ENCODE data around the gene SLC13A4. TPM values are rescaled to one million over a fixed set of nuclear protein-coding genes. Genes with fewer than 3 reads are reported as not detected.
"Not testable (repeated sequence)": the region's sequence is repeated elsewhere in the genome, so short reads cannot be mapped to it uniquely, and the experiment has no call there.

Gene SLC13A4
- total RNA-seq, 2 experiments from 2014 or later = not detected

GRCh38 chr7:135681762-135682161 lies 46.2 kb downstream of the SLC13A4 start:
- no peak overlapping the region for H3K27ac Mint-ChIP-seq
- no peak overlapping the region for H3K4me3 Mint-ChIP-seq
- no peak for ATAC-seq
- no peaks in the 10 kb centered on the region for H3K9me3 Mint-ChIP-seq (ENCODE audit: insufficient read depth)
- POLR2A ChIA-PET = interaction anchor here (1.5 kb wide), 1 partner anchor 19 kb away, joined by 5 read pairs; the partner anchor contains the start of gene STMP1
- H3K36me3 Mint-ChIP-seq (ENCODE audit: low read depth) = peaks cover under 1% of the 10 kb centered on the region
- no peak for DNase-seq
- H3K27me3 Mint-ChIP-seq (ENCODE audit: low read depth) = no peaks in the 10 kb centered on the region
- CTCF ChIA-PET = interaction anchor here (2.1 kb wide), 1 partner anchor 9 kb away, joined by 8 read pairs; no protein-coding TSS in a partner anchor
- peaks cover 16% of the 10 kb centered on the region for H3K4me1 Mint-ChIP-seq (ENCODE audit: low read depth)

GRCh38 chr7:135678612-135679575 lies 49.1 kb downstream of the SLC13A4 start:
- H3K36me3 Mint-ChIP-seq (ENCODE audit: low read depth) = peaks cover 8% of the 10 kb centered on the region
- H3K4me3 Mint-ChIP-seq = no peak overlapping the region

GRCh38 chr7:135673360-135673706 lies 54.7 kb downstream of the SLC13A4 start:
- ChIA-PET CTCF (interaction anchor here (0.7 to 7.6 kb wide), 16 partner anchors 8 to 335 kb away, joined by 3 to 79 read pairs (median 4); partner anchors contain the start of gene STMP1), POLR2A (interaction anchor here (1.0 kb wide), 1 partner anchor 11 kb away, joined by 4 read pairs; the partner anchor contains the start of gene STMP1)
- H3K36me3 Mint-ChIP-seq (ENCODE audit: low read depth) = peaks cover 15% of the 10 kb centered on the region
- H3K27me3 Mint-ChIP-seq (ENCODE audit: low read depth) = no peaks in the 10 kb centered on the region
- no peak overlapping the region for H3K4me3 Mint-ChIP-seq
- H3K27ac Mint-ChIP-seq = no peak overlapping the region
- ATAC-seq = no peak
- H3K9me3 Mint-ChIP-seq (ENCODE audit: insufficient read depth) = no peaks in the 10 kb centered on the region
- DNase-seq = no peak
- H3K4me1 Mint-ChIP-seq (ENCODE audit: low read depth) = no peaks in the 10 kb centered on the region

More at GRCh38 chr7:135678612-135679575, 49.1 kb downstream of the SLC13A4 start:
- Mint-ChIP-seq H3K27ac (no peak overlapping the region), H3K9me3 (ENCODE audit: insufficient read depth) (no peaks in the 10 kb centered on the region), H3K27me3 (ENCODE audit: low read depth) (no peaks in the 10 kb centered on the region), H3K4me1 (ENCODE audit: low read depth) (peaks cover 16% of the 10 kb centered on the region)
- ChIA-PET POLR2A (no interaction called here), CTCF (interaction anchor here (1.1 to 1.2 kb wide), 2 partner anchors 8 to 16 kb away, joined by 3 to 4 read pairs; partner anchors contain the start of gene STMP1)
- DNase-seq = no peak
- ATAC-seq = no peak

GRCh38 chr7:135672560-135673359 lies 55.2 kb downstream of the SLC13A4 start:
- Mint-ChIP-seq H3K9me3 (ENCODE audit: insufficient read depth) (no peaks in the 10 kb centered on the region), H3K4me1 (ENCODE audit: low read depth) (no peaks in the 10 kb centered on the region), H3K27me3 (ENCODE audit: low read depth) (no peaks in the 10 kb centered on the region), H3K36me3 (ENCODE audit: low read depth) (peaks cover 17% of the 10 kb centered on the region), H3K27ac (no peak overlapping the region), H3K4me3 (no peak overlapping the region)
- ChIA-PET CTCF (interaction anchor here (0.7 to 7.6 kb wide), 17 partner anchors 9 to 336 kb away, joined by 3 to 79 read pairs (median 4); partner anchors contain the start of gene STMP1), POLR2A (interaction anchor here (1.0 kb wide), 1 partner anchor 10 kb away, joined by 4 read pairs; the partner anchor contains the start of gene STMP1)
- ATAC-seq = peak; percentile 58
- peak; percentile 30 for DNase-seq

GRCh38 chr7:135670179-135670578 lies 57.8 kb downstream of the SLC13A4 start:
- H3K4me3 Mint-ChIP-seq = no peak overlapping the region
- H3K27me3 Mint-ChIP-seq (ENCODE audit: low read depth) = no peaks in the 10 kb centered on the region
- no peaks in the 10 kb centered on the region for H3K9me3 Mint-ChIP-seq (ENCODE audit: insufficient read depth)
- H3K36me3 Mint-ChIP-seq (ENCODE audit: low read depth) = peaks cover 19% of the 10 kb centered on the region
- ChIA-PET CTCF (interaction anchor here (1.1 to 7.6 kb wide), 3 partner anchors 7 to 339 kb away, joined by 3 to 79 read pairs (median 4); partner anchors contain the start of gene STMP1), POLR2A (no interaction called here)
- peaks cover 4% of the 10 kb centered on the region for H3K4me1 Mint-ChIP-seq (ENCODE audit: low read depth)
- ATAC-seq (no peak), DNase-seq (no peak)
- no peak overlapping the region for H3K27ac Mint-ChIP-seq

- H3K9me3 Mint-ChIP-seq (ENCODE audit: insufficient read depth) = no peaks in the 10 kb centered on the region
- H3K4me1 Mint-ChIP-seq (ENCODE audit: low read depth) = peaks cover 4% of the 10 kb centered on the region
- POLR2A ChIA-PET = no interaction called here
- no peak overlapping the region for H3K27ac Mint-ChIP-seq
- peaks cover 19% of the 10 kb centered on the region for H3K36me3 Mint-ChIP-seq (ENCODE audit: low read depth)
- no peak for ATAC-seq
- no peak for DNase-seq
- CTCF ChIA-PET = interaction anchor here (1.1 to 7.6 kb wide), 2 partner anchors 7 to 340 kb away, joined by 3 to 79 read pairs; partner anchors contain the start of gene STMP1
- H3K4me3 Mint-ChIP-seq = no peak overlapping the region
- no peaks in the 10 kb centered on the region for H3K27me3 Mint-ChIP-seq (ENCODE audit: low read depth)
Measured at GRCh38 chr7:135669774-135670173, 58.2 kb downstream of the SLC13A4 start.

- H3K4me3 Mint-ChIP-seq; ATAC-seq; H3K27ac Mint-ChIP-seq; POLR2A ChIA-PET; H3K27me3 Mint-ChIP-seq (ENCODE audit: low read depth); CTCF ChIA-PET; DNase-seq; H3K4me1 Mint-ChIP-seq (ENCODE audit: low read depth); H3K9me3 Mint-ChIP-seq (ENCODE audit: insufficient read depth): not testable (repeated sequence)
- H3K36me3 Mint-ChIP-seq (ENCODE audit: low read depth) = peaks cover 16% of the 10 kb centered on the region
Measured at GRCh38 chr7:135668852-135669395, 59.1 kb downstream of the SLC13A4 start.

- H3K27ac Mint-ChIP-seq; POLR2A ChIA-PET; H3K27me3 Mint-ChIP-seq (ENCODE audit: low read depth); H3K9me3 Mint-ChIP-seq (ENCODE audit: insufficient read depth); ATAC-seq; CTCF ChIA-PET; H3K4me3 Mint-ChIP-seq; DNase-seq: not testable (repeated sequence)
- Mint-ChIP-seq H3K36me3 (ENCODE audit: low read depth) (peaks cover 14% of the 10 kb centered on the region), H3K4me1 (ENCODE audit: low read depth) (peaks cover 10% of the 10 kb centered on the region)
Measured at GRCh38 chr7:135667626-135668025, 60.4 kb downstream of the SLC13A4 start.

- peaks cover 14% of the 10 kb centered on the region for H3K36me3 Mint-ChIP-seq (ENCODE audit: low read depth)
- no peak overlapping the region for H3K27ac Mint-ChIP-seq
- no peaks in the 10 kb centered on the region for H3K27me3 Mint-ChIP-seq (ENCODE audit: low read depth)
- POLR2A ChIA-PET = no interaction called here
- no peak for ATAC-seq
- CTCF ChIA-PET = no interaction called here
- H3K4me3 Mint-ChIP-seq = no peak overlapping the region
- peaks cover 14% of the 10 kb centered on the region for H3K4me1 Mint-ChIP-seq (ENCODE audit: low read depth)
- H3K9me3 Mint-ChIP-seq (ENCODE audit: insufficient read depth) = no peaks in the 10 kb centered on the region
- no peak for DNase-seq
Measured at GRCh38 chr7:135666846-135667245, 61.1 kb downstream of the SLC13A4 start.

- no peaks in the 10 kb centered on the region for H3K9me3 Mint-ChIP-seq (ENCODE audit: insufficient read depth)
- ChIA-PET POLR2A (no interaction called here), CTCF (interaction anchor here (0.7 kb wide), 1 partner anchor 771 kb away, joined by 3 read pairs; no protein-coding TSS in a partner anchor)
- no peak overlapping the region for H3K27ac Mint-ChIP-seq
- H3K36me3 Mint-ChIP-seq (ENCODE audit: low read depth) = peaks cover 17% of the 10 kb centered on the region
- H3K4me3 Mint-ChIP-seq = no peak overlapping the region
- no peak for DNase-seq
- ATAC-seq = no peak
- peaks cover 21% of the 10 kb centered on the region for H3K4me1 Mint-ChIP-seq (ENCODE audit: low read depth)
- H3K27me3 Mint-ChIP-seq (ENCODE audit: low read depth) = no peaks in the 10 kb centered on the region
Measured at GRCh38 chr7:135666156-135666555, 61.8 kb downstream of the SLC13A4 start.

- no peak for DNase-seq
- peaks cover 16% of the 10 kb centered on the region for H3K36me3 Mint-ChIP-seq (ENCODE audit: low read depth)
- ChIA-PET POLR2A (no interaction called here), CTCF (interaction anchor here (1.5 to 7.9 kb wide), 3 partner anchors 8 to 383 kb away, joined by 4 to 79 read pairs (median 73); no protein-coding TSS in a partner anchor)
- no peaks in the 10 kb centered on the region for H3K9me3 Mint-ChIP-seq (ENCODE audit: insufficient read depth)
- H3K4me3 Mint-ChIP-seq = no peak overlapping the region
- peaks cover 23% of the 10 kb centered on the region for H3K4me1 Mint-ChIP-seq (ENCODE audit: low read depth)
- no peak for ATAC-seq
- H3K27me3 Mint-ChIP-seq (ENCODE audit: low read depth) = no peaks in the 10 kb centered on the region
- H3K27ac Mint-ChIP-seq = no peak overlapping the region
Measured at GRCh38 chr7:135665042-135665441, 62.9 kb downstream of the SLC13A4 start.
